Gastroesophageal sphincter (tissue), 3 donors: Measurements from ENCODE around the gene EHMT1.
"Not testable (repeated sequence)": the region's sequence is repeated elsewhere in the genome, so short reads cannot be mapped to it uniquely, and the experiment has no call there.

Source experiments
- EP300 ChIP-seq: sonication (generic); formaldehyde crosslinking; IDR thresholded peaks from one replicate; pipeline ENCODE4 v1.6.1; 2017; ENCODE audit warnings: antibody characterized with exemption, mild to moderate bottlenecking
- POLR2A ChIP-seq, 2 donors: fragments of 450-650 bp; IDR thresholded peaks; one replicate each; pipeline ENCODE4 v1.6.1; 2017; ENCODE audit warnings: antibody characterized with exemption in 2 of 2, mild to moderate bottlenecking in 2 of 2, moderate library complexity in 1 of 2
- POLR2AphosphoS5 ChIP-seq: sonication (generic); formaldehyde crosslinking; IDR thresholded peaks from one replicate; pipeline ENCODE4 v1.6.1; 2017; ENCODE audit warnings: antibody characterized with exemption
- TF ChIP-seq, protein P1 (sequence below), 4 experiments: fragments of 200-600 bp in 2 of 4; fragments of 450-650 bp in 2 of 4; sonication (generic) in 1 of 4; IDR thresholded peaks; one replicate each; pipeline ENCODE4 v1.5.1; 2017 to 2019; ENCODE audit warnings: antibody characterized with exemption in 4 of 4, mild to moderate bottlenecking in 2 of 4, moderate library complexity in 2 of 4

DNA sequence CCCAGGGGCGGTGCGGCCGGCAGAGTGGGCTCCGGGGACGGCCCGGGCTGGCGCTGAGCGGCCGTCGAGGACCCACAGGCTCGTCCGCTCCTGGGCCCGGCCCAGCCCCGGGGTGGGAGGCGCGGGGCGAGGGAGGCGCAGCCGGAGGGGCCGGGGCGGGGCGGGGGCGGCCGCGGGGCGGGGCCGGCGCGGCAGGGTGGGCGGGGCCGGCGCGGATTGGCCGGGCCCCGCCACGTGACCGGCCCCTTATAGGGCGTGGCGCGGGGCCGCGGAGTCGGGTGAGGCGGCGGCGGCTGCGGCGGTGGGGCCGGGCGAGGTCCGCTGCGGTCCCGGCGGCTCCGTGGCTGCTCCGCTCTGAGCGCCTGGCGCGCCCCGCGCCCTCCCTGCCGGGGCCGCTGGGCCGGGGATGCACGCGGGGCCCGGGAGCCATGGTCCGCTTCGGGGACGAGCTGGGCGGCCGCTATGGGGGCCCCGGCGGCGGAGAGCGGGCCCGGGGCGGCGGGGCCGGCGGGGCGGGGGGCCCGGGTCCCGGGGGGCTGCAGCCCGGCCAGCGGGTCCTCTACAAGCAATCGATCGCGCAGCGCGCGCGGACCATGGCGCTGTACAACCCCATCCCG, 258.8 kb downstream of the EHMT1 start, which contains the start of gene CACNA1B:
- TF ChIP-seq, protein P1, sequence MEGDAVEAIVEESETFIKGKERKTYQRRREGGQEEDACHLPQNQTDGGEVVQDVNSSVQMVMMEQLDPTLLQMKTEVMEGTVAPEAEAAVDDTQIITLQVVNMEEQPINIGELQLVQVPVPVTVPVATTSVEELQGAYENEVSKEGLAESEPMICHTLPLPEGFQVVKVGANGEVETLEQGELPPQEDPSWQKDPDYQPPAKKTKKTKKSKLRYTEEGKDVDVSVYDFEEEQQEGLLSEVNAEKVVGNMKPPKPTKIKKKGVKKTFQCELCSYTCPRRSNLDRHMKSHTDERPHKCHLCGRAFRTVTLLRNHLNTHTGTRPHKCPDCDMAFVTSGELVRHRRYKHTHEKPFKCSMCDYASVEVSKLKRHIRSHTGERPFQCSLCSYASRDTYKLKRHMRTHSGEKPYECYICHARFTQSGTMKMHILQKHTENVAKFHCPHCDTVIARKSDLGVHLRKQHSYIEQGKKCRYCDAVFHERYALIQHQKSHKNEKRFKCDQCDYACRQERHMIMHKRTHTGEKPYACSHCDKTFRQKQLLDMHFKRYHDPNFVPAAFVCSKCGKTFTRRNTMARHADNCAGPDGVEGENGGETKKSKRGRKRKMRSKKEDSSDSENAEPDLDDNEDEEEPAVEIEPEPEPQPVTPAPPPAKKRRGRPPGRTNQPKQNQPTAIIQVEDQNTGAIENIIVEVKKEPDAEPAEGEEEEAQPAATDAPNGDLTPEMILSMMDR (IDR thresholded peaks at IDR 0.05): not testable (repeated sequence)
- TF ChIP-seq EP300; POLR2A (IDR thresholded peaks at IDR 0.05); POLR2AphosphoS5: not testable (repeated sequence)
